Metanephros (tissue), 2 donors: ENCODE measurements around the gene NMRK2. TPM values are rescaled to one million over a fixed set of nuclear protein-coding genes. Genes with fewer than 3 reads are reported as not detected.

Experiments used
- small RNA-seq: library from RNA; depleted of rRNA; stranded (forward); fragments of <200 nt; gene quantifications from one replicate; pipeline ENCODE3, GENCODE V24; 2014; ENCODE audit warnings: low replicate concordance
- total RNA-seq: library from RNA; depleted of rRNA; stranded (reverse); fragments of >200 nt; gene quantifications from one replicate; pipeline ENCODE4 v1.2.3, GENCODE V29; 2014

The NMRK2 gene
- total RNA-seq, result 4.7 TPM

GRCh38 chr19:3932931-3933810, at the start of gene NMRK2:
Gene NMRK2 (plus strand): TSS chr19:3933069. CDS start chr19:3933672, 603 bp downstream.

GRCh38 chr19:3970808-3971598, 38.1 kb downstream of the NMRK2 start, which contains the start of gene DAPK3:
Gene DAPK3 (minus strand): TSS chr19:3971099. CDS start chr19:3969735, 1,364 bp downstream.

GRCh38 chr19:3984908-3985642, 52.2 kb downstream of the NMRK2 start, which contains the start of gene EEF2:
Gene EEF2 (minus strand): TSS chr19:3985463. CDS start chr19:3985380, 83 bp downstream.

Small RNA genes lying within 50 kb of the gene (small RNA-seq; reads per million reads assigned to genes)
- not detected for gene RN7SL202P
- 3.1 reads per million, percentile 92 among the genes with 10 or more reads in this experiment for gene SNORD37

Other genes starting within 250 kb of the NMRK2 start
- 24.3 TPM for gene PIP5K1C, start 232.6 kb upstream of the NMRK2 start, total RNA-seq
- gene TJP3, start 224.7 kb upstream of the NMRK2 start, total RNA-seq, result 18.3 TPM
- gene APBA3, start 171.4 kb upstream of the NMRK2 start, total RNA-seq, result 45.2 TPM
- 33.9 TPM for gene MRPL54, start 170.4 kb upstream of the NMRK2 start, total RNA-seq
- 0.06 TPM for gene RAX2, start 160.8 kb upstream of the NMRK2 start, total RNA-seq
- 1.3 TPM for gene MATK, start 146.7 kb upstream of the NMRK2 start, total RNA-seq
- gene ZFR2, start 64.0 kb upstream of the NMRK2 start, total RNA-seq, result 0.41 TPM
- gene ATCAY, start 52.4 kb upstream of the NMRK2 start, total RNA-seq, result 0.53 TPM
- 71.5 TPM for gene DAPK3, start 38.0 kb downstream of the NMRK2 start, total RNA-seq
- 2,441 TPM for gene EEF2, start 52.4 kb downstream of the NMRK2 start, total RNA-seq
- gene PIAS4, start 74.7 kb downstream of the NMRK2 start, total RNA-seq, result 34.2 TPM
- gene ZBTB7A, start 133.8 kb downstream of the NMRK2 start, total RNA-seq, result 23.2 TPM
- 99.1 TPM for gene MAP2K2, start 191.1 kb downstream of the NMRK2 start, total RNA-seq
- gene CREB3L3, start 220.6 kb downstream of the NMRK2 start, total RNA-seq, result 0.18 TPM
- gene SIRT6, start 249.5 kb downstream of the NMRK2 start, total RNA-seq, result 14.0 TPM
- 1.9 TPM for gene ANKRD24, start 249.6 kb downstream of the NMRK2 start, total RNA-seq